Measurements from ENCODE around the gene GSTT4.

GRCh38 chr22:24007253-24008021 is 2.2 kb upstream of the GSTT4 start:
- TF ChIP-seq CTCF (IDR thresholded peaks at IDR 0.05) (no peak), POLR2A (IDR thresholded peaks at IDR 0.05) (no peak)
